ENCODE measurements around the gene PLA2G7.

The PLA2G7 gene

GRCh38 chr6:46729787-46730326 is 5.3 kb downstream of the PLA2G7 start:
- TF ChIP-seq CTCF (IDR thresholded peaks at IDR 0.05), result no peak

- TF ChIP-seq CTCF (IDR thresholded peaks at IDR 0.05), result no peak
Observed at GRCh38 chr6:46720401-46720800, 14.8 kb downstream of the PLA2G7 start.

GRCh38 chr6:46719099-46719498 is 16.1 kb downstream of the PLA2G7 start:
- TF ChIP-seq CTCF (IDR thresholded peaks at IDR 0.05), result no peak

- TF ChIP-seq CTCF (IDR thresholded peaks at IDR 0.05), result no peak
Observed at GRCh38 chr6:46715141-46715540, 20.0 kb downstream of the PLA2G7 start.

GRCh38 chr6:46711491-46711890 is 23.7 kb downstream of the PLA2G7 start:
- TF ChIP-seq CTCF (IDR thresholded peaks at IDR 0.05), result no peak

- no peak for TF ChIP-seq CTCF (IDR thresholded peaks at IDR 0.05)
Observed at GRCh38 chr6:46706464-46706863, 28.7 kb downstream of the PLA2G7 start.

GRCh38 chr6:46704562-46704961 is 30.6 kb downstream of the PLA2G7 start:
- peak; percentile 49 for TF ChIP-seq CTCF (IDR thresholded peaks at IDR 0.05)

GRCh38 chr6:46699970-46700369 is 35.2 kb downstream of the PLA2G7 start:
- TF ChIP-seq CTCF (IDR thresholded peaks at IDR 0.05), result no peak

Measured in LNCAP (cell line).